Lower leg skin (tissue), 3 donors: ENCODE results near the gene RFNG.

ENCODE experiments used
- CTCF ChIP-seq, 3 donors: fragments of 450-650 bp; IDR thresholded peaks; one replicate each; pipeline ENCODE4 v1.5.1; 2016; ENCODE audit warnings: antibody characterized with exemption in 3 of 3, mild to moderate bottlenecking in 3 of 3, moderate library complexity in 2 of 3
- POLR2A ChIP-seq, 2 donors: fragments of 450-650 bp; IDR thresholded peaks; one replicate each; pipeline ENCODE4 v1.6.1; 2016 to 2017; ENCODE audit warnings: antibody characterized with exemption in 2 of 2, mild to moderate bottlenecking in 1 of 2, moderate library complexity in 1 of 2

GRCh38 chr17:82007228-82007494 lies 44.5 kb downstream of the RFNG start:
- TF ChIP-seq CTCF (IDR thresholded peaks at IDR 0.05) (no peak), POLR2A (IDR thresholded peaks at IDR 0.05) (no peak)
